Measurements from ENCODE around the gene VSIG10L.
A peak's percentile ranks its signal among the peaks of the same experiment; 100 is the strongest.

VSIG10L gene

GRCh38 chr19:51346742-51347141, 4.8 kb upstream of the VSIG10L start:
- Histone ChIP-seq H3K9ac (ENCODE audit: low read depth, low read length) (no peak overlapping the region), H3K4me3 (ENCODE audit: low read length) (no peak overlapping the region), H3K4me1 (ENCODE audit: insufficient read depth, low read length) (peaks cover 8% of the 10 kb centered on the region; the same call in 1 of the 2 replicates), H3K9me3 (ENCODE audit: insufficient read depth, low read depth, low read length) (no peaks in the 10 kb centered on the region), H3K27me3 (ENCODE audit: insufficient read depth, low read length) (peaks cover 3% of the 10 kb centered on the region), H3K27ac (ENCODE audit: low read length) (no peak overlapping the region), H3K36me3 (ENCODE audit: insufficient read depth, low read depth, low read length) (peaks cover 7% of the 10 kb centered on the region; the same call in 1 of the 2 replicates)

- Histone ChIP-seq H3K4me3 (ENCODE audit: low read length) (no peak overlapping the region), H3K4me1 (ENCODE audit: insufficient read depth, low read length) (peaks cover 8% of the 10 kb centered on the region; the same call in 1 of the 2 replicates), H3K9me3 (ENCODE audit: insufficient read depth, low read depth, low read length) (no peaks in the 10 kb centered on the region), H3K36me3 (ENCODE audit: insufficient read depth, low read depth, low read length) (no peaks in the 10 kb centered on the region), H3K9ac (ENCODE audit: low read depth, low read length) (no peak overlapping the region), H3K27me3 (ENCODE audit: insufficient read depth, low read length) (peaks cover 19% of the 10 kb centered on the region), H3K27ac (ENCODE audit: low read length) (no peak overlapping the region)
Measured at GRCh38 chr19:51345076-51345620, 3.2 kb upstream of the VSIG10L start.

GRCh38 chr19:51342631-51343569, 961 bp upstream of the VSIG10L start:
- no peak overlapping the region for H3K9ac ChIP-seq (ENCODE audit: low read depth, low read length)
- no peak overlapping the region for H3K27ac ChIP-seq (ENCODE audit: low read length)
- peaks cover 19% of the 10 kb centered on the region for H3K27me3 ChIP-seq (ENCODE audit: insufficient read depth, low read length)
- H3K9me3 ChIP-seq (ENCODE audit: insufficient read depth, low read depth, low read length), result no peaks in the 10 kb centered on the region
- no peaks in the 10 kb centered on the region for H3K36me3 ChIP-seq (ENCODE audit: insufficient read depth, low read depth, low read length)
- no peak overlapping the region for H3K4me3 ChIP-seq (ENCODE audit: low read length)
- peaks cover 8% of the 10 kb centered on the region; the same call in 1 of the 2 replicates for H3K4me1 ChIP-seq (ENCODE audit: insufficient read depth, low read length)

- Histone ChIP-seq H3K4me3 (ENCODE audit: low read length) (peak overlapping the region; percentile 70; the same call in 1 of the 2 replicates), H3K9me3 (ENCODE audit: insufficient read depth, low read depth, low read length) (no peaks in the 10 kb centered on the region), H3K36me3 (ENCODE audit: insufficient read depth, low read depth, low read length) (no peaks in the 10 kb centered on the region), H3K27ac (ENCODE audit: low read length) (no peak overlapping the region), H3K4me1 (ENCODE audit: insufficient read depth, low read length) (peaks cover 8% of the 10 kb centered on the region; the same call in 1 of the 2 replicates), H3K9ac (ENCODE audit: low read depth, low read length) (no peak overlapping the region; the same call in 1 of the 2 replicates), H3K27me3 (ENCODE audit: insufficient read depth, low read length) (peaks cover 19% of the 10 kb centered on the region)
Measured at GRCh38 chr19:51341066-51341465, 873 bp downstream of the VSIG10L start.

- Histone ChIP-seq H3K27ac (ENCODE audit: low read length) (peak overlapping the region; percentile 15), H3K4me1 (ENCODE audit: insufficient read depth, low read length) (peaks cover 8% of the 10 kb centered on the region; the same call in 1 of the 2 replicates), H3K36me3 (ENCODE audit: insufficient read depth, low read depth, low read length) (no peaks in the 10 kb centered on the region), H3K9ac (ENCODE audit: low read depth, low read length) (peak overlapping the region; percentile 59; the same call in 1 of the 2 replicates), H3K9me3 (ENCODE audit: insufficient read depth, low read depth, low read length) (no peaks in the 10 kb centered on the region), H3K4me3 (ENCODE audit: low read length) (peak overlapping the region; percentile 76), H3K27me3 (ENCODE audit: insufficient read depth, low read length) (peaks cover 19% of the 10 kb centered on the region)
Measured at GRCh38 chr19:51339687-51340656, 2.0 kb downstream of the VSIG10L start.

- peak overlapping the region; percentile 15 for H3K27ac ChIP-seq (ENCODE audit: low read length)
- no peaks in the 10 kb centered on the region for H3K9me3 ChIP-seq (ENCODE audit: insufficient read depth, low read depth, low read length)
- H3K4me1 ChIP-seq (ENCODE audit: insufficient read depth, low read length), result peaks cover 8% of the 10 kb centered on the region; the same call in 1 of the 2 replicates
- peak overlapping the region; percentile 76 for H3K4me3 ChIP-seq (ENCODE audit: low read length)
- H3K9ac ChIP-seq (ENCODE audit: low read depth, low read length), result peak overlapping the region; percentile 54; the same call in 1 of the 2 replicates
- no peaks in the 10 kb centered on the region for H3K36me3 ChIP-seq (ENCODE audit: insufficient read depth, low read depth, low read length)
- peaks cover 19% of the 10 kb centered on the region for H3K27me3 ChIP-seq (ENCODE audit: insufficient read depth, low read length)
Measured at GRCh38 chr19:51339313-51339686, 2.6 kb downstream of the VSIG10L start.

GRCh38 chr19:51338563-51339312, 3.2 kb downstream of the VSIG10L start:
- peaks cover 19% of the 10 kb centered on the region for H3K27me3 ChIP-seq (ENCODE audit: insufficient read depth, low read length)
- H3K4me1 ChIP-seq (ENCODE audit: insufficient read depth, low read length), result peaks cover 8% of the 10 kb centered on the region; the same call in 1 of the 2 replicates
- peak overlapping the region; percentile 76 for H3K4me3 ChIP-seq (ENCODE audit: low read length)
- no peaks in the 10 kb centered on the region for H3K9me3 ChIP-seq (ENCODE audit: insufficient read depth, low read depth, low read length)
- peak overlapping the region; percentile 54; the same call in 1 of the 2 replicates for H3K9ac ChIP-seq (ENCODE audit: low read depth, low read length)
- H3K36me3 ChIP-seq (ENCODE audit: insufficient read depth, low read depth, low read length), result no peaks in the 10 kb centered on the region
- H3K27ac ChIP-seq (ENCODE audit: low read length), result peak overlapping the region; percentile 15

GRCh38 chr19:51337861-51338562, 3.9 kb downstream of the VSIG10L start:
- Histone ChIP-seq H3K9me3 (ENCODE audit: insufficient read depth, low read depth, low read length) (no peaks in the 10 kb centered on the region), H3K36me3 (ENCODE audit: insufficient read depth, low read depth, low read length) (no peaks in the 10 kb centered on the region), H3K4me3 (ENCODE audit: low read length) (peak overlapping the region; percentile 76), H3K27ac (ENCODE audit: low read length) (no peak overlapping the region), H3K4me1 (ENCODE audit: insufficient read depth, low read length) (peaks cover 8% of the 10 kb centered on the region; the same call in 1 of the 2 replicates), H3K9ac (ENCODE audit: low read depth, low read length) (peak overlapping the region; percentile 54; the same call in 1 of the 2 replicates), H3K27me3 (ENCODE audit: insufficient read depth, low read length) (peaks cover 19% of the 10 kb centered on the region)

GRCh38 chr19:51337141-51337860, 4.6 kb downstream of the VSIG10L start:
- Histone ChIP-seq H3K4me3 (ENCODE audit: low read length) (no peak overlapping the region), H3K9ac (ENCODE audit: low read depth, low read length) (no peak overlapping the region), H3K9me3 (ENCODE audit: insufficient read depth, low read depth, low read length) (no peaks in the 10 kb centered on the region), H3K36me3 (ENCODE audit: insufficient read depth, low read depth, low read length) (peaks cover under 1% of the 10 kb centered on the region; the same call in 1 of the 2 replicates), H3K27ac (ENCODE audit: low read length) (no peak overlapping the region), H3K4me1 (ENCODE audit: insufficient read depth, low read length) (peaks cover 5% of the 10 kb centered on the region; the same call in 1 of the 2 replicates), H3K27me3 (ENCODE audit: insufficient read depth, low read length) (peaks cover 19% of the 10 kb centered on the region)

Data from iPS-20b (cell line).